Fibroblast of the aortic adventitia (primary cell): ENCODE measurements around the gene DQX1. TPM values are rescaled to one million over a fixed set of nuclear protein-coding genes. Genes with fewer than 3 reads are reported as not detected.
A peak's percentile ranks its signal among the peaks of the same experiment; 100 is the strongest.

ENCODE experiments used
- DNase-seq: peaks from one replicate; pipeline ENCODE4 v3.0.0-alpha.2; 2010; ENCODE audit warnings: low read depth
- H3K4me3 ChIP-seq: 2 replicates; pipeline ENCODE4 v1.5.1; 2011; ENCODE audit warnings: low read depth, mild to moderate bottlenecking, control low read depth, low read length, moderate library complexity
- CTCF ChIP-seq: IDR thresholded peaks from 2 replicates; pipeline ENCODE4 v1.5.1; 2011; ENCODE audit warnings: mild to moderate bottlenecking, low read length, control low read depth, inconsistent platforms; ENCODE audit not compliant: insufficient read depth
- total RNA-seq: library from RNA; depleted of rRNA; stranded (reverse); fragments of >200 nt; gene quantifications from 2 replicates; pipeline ENCODE4 v1.2.3, GENCODE V29; 2012; ENCODE audit warnings: low replicate concordance

DQX1 gene
- total RNA-seq, 1 donor = 0.27 TPM

DNA sequence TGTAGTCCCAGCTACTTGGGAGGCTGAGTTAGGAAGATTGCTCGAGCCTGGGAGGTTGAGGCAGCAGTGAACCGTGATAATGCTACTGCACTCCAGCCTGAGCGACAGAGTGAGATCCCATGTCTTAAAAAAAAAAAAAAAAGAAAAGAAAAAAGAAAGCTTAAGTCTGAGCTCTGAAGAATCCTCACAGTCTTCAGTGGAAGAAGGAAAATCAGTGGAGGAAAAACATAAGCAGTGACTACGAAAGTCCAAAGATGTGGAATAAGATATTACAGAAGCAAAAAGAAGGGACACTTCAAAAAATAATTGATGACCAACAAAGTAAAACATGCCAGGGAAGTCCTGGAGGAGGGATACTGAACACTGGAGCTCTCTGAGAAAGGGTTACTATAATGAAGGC lies 15.8 kb downstream of the DQX1 start:
- no peak for TF ChIP-seq CTCF
- no peak overlapping the region for H3K4me3 ChIP-seq
- DNase-seq = no peak

DNA sequence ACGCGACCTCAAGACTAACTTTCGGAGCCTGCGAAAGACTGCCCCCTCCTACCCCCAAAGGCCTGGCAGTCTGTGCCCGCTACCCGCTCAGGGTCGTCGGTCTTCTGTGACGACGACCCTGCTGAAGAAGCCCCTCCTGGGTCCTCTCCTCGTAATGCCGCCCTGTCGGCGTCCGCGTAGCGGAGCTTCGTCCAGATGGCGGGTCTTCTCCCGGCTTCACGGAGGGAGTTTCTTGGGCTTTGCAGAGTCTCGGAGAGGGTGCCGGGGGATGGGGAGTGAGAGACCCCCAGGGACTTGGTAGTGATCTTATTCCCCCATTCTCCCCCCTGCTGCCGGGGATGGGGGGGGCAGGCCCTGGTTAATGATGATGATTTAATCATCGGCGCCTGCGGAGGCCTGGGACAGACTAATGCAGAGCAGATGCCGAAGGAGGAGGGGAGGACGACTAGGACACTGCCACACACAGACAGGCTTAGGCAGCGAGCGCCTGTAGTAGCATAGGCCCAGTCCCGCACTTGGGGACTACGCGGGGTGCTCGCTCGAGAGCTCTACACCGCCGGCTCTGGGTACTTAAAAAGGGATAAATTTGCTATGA lies 18.0 kb downstream of the DQX1 start:
- peak overlapping the region; percentile 100 for H3K4me3 ChIP-seq
- no peak for DNase-seq
- TF ChIP-seq CTCF = no peak

DNA sequence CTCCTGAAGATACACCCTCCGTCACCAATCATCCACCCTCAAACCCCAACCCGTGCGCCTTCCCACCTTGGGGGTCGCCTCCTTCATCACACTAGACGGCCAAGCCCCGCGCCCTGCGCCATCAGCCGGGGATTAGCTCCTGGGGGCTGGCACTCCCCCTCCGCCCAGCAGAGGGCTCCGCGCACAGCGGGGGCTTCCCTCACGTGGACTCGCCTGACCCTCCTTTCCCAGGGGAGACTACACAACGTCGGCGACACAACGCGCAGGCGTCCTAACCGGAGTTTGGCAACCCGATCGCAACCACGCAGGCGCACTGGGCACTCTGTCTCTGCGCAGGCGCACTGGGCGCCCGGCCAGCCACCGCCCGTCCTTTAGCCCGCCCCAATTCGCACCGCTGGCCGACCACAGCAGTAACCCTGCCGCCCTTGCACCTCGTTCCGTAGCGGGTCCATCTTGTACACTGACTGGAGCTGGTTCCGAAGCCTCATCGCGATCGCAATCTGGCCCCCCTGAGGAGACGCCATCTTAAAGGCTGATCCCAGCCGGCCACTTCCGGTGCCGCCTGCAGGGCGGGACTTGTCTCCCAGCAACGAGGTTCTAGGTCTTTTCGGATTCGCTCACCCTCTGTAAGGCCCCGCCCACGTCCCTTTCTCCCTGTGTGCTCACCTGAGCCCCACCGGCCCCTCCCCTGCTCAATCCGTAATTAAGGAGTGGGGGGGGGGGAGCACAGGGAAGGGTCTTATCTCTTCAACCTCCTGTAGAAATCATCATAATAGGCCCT lies 18.7 kb downstream of the DQX1 start, which contains the start of gene PCGF1:
TSS of gene PCGF1 (minus strand) at position 551 of the 781 bp plus-strand sequence. CDS start at position 524, 27 bp downstream.
- DNase-seq = peak; percentile 98
- TF ChIP-seq CTCF = peak; percentile 51
- H3K4me3 ChIP-seq = peak within 1 kb of the TSS; percentile 100

DNA sequence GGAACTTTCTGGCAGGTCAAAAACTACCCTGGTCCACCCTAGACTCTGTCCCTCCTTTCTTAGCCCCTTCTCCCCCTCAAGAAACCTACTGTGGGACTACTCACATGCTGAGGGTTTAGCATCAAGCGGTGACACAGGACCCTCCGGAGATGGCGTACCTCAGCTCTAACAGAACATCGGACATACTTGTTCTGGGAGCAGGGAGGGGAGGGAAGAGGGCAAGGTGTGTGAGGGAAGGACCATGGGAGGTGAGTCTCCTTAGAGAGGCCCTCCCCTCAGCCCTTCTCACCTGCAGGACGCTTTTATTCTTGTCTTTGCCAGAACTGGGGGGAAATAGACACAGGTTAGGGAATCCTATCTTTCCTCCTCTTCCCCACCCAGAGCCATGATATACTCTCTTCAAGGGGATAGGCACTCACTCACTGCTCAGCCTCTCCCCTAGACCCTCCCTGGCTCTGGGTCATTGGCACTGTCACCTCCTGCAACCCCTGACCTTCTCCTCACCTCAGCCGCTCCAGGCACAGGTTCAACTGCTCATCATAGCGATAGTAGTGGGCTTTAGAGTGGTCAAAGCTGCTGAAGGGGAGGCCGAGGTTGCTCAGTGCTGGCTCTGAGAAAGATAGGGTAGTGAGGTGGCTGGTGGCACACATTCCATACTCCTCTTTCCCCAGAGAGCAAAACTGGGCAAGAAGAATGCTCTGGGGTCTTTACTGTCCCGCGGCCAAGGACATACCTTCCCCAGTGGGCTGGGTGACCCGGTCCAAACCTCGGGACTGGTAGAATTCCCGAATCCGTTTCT lies 20.4 kb downstream of the DQX1 start:
- TF ChIP-seq CTCF = no peak
- peak overlapping the region; percentile 52 for H3K4me3 ChIP-seq
- no peak for DNase-seq

DNA sequence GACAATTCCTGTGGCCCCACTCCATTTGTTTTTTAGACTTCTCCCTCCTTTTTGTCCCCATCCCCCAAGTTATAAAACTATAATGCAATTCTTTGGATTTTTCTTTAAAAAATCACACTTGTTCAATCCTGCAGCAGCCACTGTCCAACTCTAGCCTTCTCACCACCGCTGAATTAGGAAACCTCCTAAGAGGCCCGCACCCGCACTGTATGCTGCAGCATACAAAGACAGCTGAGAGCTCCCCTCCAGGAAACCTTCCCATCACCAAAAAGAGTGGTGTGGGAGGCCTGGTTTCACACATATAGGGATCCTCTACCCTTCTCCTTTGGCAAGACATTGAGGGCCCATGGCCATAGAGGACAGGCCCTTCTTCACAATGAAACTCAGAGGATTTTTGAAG lies 21.4 kb downstream of the DQX1 start:
- TF ChIP-seq CTCF = no peak
- DNase-seq = no peak
- peak overlapping the region; percentile 69 for H3K4me3 ChIP-seq

- H3K4me3 ChIP-seq = peak overlapping the region; percentile 69
- no peak for DNase-seq
- no peak for TF ChIP-seq CTCF
Measured at GRCh38 chr2:74503506-74504475, 22.2 kb downstream of the DQX1 start.
